Measurements from ENCODE around the gene TMTC1.
A peak's percentile ranks its signal among the peaks of the same experiment; 100 is the strongest.

TMTC1 gene

DNA sequence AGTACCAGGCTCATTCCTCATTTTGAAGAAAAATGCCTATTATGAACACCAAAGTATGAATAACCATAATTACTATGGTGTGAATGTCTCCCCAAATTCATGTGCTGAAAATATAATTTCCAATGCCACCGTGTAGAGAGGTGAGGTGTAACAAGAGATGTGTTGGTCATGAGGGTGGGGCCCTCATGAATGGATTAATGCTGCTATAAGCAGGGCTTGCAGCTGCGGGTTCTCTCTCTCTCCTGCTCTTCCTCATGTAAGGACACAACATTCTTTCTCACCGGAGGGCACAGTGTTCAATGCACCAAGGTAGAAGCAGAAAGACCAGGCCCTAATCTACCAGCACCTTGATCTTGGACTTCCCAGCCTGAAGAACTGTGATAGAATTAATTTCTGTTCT, 70.0 kb downstream of the TMTC1 start:
- DNase-seq, result no peak

DNA sequence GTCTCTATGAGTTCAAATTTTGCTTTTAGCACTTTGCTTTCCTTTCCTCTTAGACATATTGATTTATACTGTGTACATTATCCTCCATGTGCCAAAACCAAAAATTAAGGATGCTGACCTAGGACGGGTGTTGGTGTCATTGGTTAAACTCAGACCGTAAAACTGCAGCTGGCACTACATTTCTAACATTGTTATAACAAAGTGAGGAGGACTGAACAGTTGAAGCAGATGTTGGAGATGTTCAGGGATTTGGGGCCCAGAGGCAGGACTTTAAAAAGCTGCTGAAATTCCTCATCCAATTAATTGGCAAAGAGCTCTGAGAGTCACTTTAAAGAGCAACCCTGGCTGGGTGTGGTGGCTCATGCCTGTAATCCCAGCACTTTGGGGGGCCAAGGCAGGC, 72.4 kb downstream of the TMTC1 start:
- no peak for DNase-seq

DNA sequence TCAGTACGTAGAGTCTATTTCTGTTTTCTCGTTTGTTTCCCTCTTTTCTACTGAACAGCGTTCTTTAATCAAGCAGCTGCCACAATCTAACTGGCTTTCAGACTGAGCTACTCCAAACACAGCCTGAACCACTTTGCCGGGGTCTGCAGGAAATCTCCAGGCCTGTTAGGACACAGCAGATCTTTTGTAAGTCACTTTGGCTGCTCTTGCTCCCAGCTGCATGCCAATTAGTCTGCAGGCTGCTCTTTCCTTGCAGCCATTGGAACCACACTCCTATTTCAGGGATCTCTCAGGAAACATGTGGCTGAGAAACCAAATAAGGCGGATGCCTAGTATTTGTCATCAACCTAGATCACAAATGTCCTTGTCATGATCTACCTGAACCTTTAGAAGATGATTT, 73.6 kb downstream of the TMTC1 start:
- peak in 37 of 56 donors; percentile 2 to 73 (median 32) for DNase-seq

DNA sequence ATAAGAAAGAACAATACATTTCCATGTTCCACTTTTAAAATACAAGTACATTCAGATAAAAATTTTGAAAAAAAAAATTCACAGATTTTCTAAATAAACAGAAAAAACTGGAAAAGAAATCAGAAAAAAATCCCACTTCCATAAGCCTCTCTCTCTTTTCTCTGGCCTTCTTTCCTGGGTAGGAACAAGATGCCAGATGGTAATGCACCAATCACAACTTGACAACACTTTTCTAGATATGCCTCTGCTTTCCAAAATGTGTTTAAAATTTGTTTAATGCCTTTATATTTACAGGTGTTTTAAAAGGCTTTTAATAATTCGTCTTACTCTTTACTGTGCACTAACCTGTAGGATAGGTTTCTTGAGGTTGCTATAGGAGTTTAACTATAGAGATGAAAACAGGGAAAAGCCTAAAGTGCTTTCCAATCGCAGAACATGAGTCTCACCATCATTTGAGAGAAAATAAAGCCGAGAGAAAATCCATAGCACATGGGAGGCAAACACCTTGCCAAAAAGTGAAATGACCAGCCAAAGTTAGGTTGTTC, 74.2 kb downstream of the TMTC1 start:
- DNase-seq, result no peak

DNA sequence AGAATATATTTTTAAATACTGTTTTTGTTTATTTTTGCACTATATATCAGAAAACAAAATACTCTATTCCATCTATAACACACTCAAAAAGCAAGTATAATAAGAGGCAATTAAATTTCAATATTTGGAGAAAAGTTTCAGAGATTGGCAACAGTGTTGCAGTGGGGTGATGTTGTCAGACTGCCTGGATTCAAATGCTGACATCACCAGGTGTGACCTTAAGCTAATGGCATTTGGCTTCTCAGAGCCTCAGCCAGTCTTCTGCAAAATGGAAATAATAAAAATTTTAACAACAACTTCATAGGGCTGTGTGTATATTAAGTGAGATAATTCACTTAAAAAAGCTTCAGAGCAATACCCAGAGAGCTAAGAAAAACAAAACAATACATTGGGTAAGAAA, 74.7 kb downstream of the TMTC1 start:
- no peak for DNase-seq

DNA sequence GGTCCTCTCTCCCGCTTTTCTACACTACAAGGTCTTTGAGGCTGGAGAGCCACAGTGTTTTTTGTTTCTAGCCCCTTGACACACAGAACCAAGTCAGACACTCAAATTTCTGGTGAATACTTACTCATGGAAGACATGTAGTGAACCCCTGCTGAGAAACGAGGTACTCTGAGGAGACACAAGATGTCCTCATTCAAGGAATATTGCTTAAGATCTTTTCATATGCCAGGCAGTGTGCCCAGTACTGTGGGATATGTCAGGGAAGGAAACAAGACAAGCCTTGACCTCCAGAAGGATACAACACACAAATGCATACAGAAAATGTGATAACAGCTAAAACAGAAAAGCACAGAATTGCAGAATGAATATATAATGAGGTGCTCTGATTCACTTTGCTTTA, 75.9 kb downstream of the TMTC1 start:
- DNase-seq, result no peak

DNA sequence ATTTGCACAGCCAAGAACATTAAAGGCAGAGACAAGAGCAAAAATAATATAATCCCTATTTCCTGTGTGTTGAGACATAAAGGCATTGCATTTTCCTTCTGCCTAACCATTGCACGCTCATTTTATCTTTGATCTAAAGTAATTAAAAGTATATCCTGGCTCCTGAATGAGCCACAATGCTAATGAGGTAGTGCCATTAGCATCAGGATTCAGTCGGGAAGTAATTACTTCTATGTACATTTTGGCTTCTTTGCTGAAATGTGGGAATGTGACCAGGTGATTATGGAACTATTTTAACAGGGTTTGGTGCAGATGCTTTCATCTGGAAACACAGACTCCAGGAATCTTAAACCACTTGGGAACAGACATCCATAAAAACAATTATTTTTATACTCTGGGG, 77.4 kb downstream of the TMTC1 start:
- DNase-seq, result no peak

DNA sequence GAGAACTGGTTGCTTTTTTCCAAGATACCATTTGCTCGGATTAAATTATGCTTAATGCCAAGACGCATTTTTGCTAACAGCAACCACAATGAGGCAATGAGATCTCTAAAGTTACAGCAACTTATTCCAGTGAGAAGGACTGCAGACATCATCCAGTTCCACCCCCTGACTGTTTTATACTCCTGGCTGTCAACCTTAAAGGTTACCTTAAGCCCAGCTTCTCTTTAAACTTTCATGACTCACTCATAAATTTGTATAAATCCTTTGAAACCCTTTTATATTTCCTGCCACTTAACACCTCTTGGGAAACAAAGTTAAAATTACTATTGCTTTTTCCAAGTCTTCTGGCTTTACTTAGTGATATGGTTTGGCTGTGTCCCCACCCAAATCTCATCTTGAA, 80.2 kb downstream of the TMTC1 start:
- no peak for DNase-seq

DNA sequence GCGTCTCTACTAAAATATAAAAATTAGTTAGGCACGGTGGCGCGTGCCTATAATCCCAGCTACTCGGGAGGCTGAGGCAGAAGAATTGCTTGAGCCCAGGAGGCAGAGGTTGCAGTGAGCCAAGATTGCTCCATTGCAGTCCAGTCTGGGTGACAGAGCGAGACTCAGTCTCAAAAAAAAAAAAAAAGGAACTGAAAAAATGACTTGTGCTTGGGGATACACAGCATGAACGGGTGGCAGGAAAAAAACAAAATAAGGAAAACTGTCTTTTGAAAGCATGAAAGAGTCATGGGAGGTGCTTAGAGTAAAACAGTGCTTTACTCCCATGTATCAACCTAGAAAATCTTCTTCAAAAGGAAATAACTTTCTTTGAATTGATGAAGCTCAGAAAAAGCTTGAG, 80.8 kb downstream of the TMTC1 start:
- DNase-seq, result no peak

DNA sequence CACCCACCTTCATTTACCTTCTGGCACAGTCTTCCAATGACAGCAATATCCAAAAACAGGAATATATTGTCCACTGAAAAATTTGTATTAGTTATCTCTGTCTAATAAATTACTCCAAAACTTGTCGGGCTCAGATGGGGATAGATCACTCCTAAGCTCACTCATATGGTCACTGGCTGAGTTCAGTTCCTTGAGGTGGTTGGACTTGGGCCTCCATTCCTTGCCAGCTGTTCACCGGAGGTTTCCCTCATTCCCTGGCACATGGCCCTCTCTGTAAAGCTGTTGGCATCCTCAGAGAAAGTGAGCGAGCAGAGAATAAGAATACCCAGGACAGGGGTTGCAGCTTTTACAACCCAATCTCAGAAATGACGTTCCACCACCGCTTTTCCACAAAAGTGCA, 81.5 kb downstream of the TMTC1 start:
- no peak for DNase-seq

DNA sequence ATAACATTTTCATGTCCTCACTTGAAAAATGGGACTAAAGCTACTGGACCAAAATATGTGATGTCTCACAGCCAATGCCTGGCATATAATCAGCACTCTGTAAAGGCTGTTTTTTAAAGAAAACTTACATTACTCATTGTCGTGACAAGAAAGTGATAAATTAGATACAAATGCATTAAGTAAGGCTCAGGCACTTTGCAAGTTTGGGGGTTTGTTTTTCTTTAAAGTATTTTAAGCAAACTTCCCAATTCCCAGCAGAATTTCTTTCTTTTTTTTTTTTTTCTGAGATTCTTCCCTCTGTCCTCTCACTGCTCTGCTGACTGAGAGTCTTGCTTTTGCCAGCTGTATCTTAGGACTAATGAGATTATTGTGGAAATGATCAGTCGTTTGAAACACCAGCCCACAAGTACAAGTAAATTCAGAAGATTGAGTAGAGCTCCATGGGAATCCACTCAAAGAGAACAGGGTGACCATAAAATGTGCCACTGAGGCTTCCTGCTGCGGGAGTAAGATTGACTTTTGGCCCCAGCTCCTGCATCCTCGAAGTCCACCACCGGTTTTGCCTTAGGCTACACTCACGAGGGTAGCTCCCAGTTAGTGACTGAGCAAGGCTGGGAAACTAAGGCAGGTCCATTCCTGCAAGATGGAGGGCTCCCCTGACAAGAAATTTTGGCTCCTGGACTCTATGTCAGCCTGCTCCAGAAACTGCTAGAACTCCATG, 82.8 kb downstream of the TMTC1 start:
- no peak for DNase-seq

DNA sequence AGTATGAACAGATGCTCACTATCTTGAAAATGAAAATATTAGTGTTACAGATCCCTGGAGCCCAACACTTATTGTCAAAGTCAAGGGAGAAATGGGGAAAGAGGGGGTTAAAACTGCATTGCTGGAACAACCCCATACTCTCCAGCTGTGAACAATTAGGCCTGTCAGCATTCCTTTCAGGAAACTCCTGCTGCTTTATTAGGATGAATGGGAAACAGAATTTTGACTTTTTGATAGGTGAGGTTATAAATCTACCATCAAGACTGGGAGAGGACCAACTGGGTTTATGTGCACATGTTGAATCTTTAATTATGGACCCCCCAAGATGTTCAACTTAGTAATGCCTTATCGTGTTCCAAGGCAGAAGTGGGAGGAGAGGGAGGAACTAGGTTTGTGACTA, 85.0 kb downstream of the TMTC1 start:
- no peak for DNase-seq

DNA sequence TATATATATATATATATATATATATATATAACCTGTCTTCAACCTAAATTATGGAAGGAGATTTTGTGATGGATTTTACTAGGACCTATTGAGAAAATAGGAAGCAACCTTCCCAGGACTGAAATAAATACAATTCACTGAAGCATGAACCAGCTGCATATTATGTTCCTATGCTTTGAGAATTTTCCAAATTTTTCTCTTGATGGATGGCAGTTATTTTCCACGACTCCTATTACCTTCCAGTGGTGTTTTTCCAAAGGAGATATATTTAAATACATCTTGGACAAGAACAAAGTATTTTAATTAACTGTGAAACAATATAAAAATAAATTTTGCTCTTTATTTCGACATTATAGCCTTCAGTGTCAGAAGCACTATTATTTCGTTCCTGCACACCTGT, 87.9 kb downstream of the TMTC1 start:
- DNase-seq, result no peak

DNA sequence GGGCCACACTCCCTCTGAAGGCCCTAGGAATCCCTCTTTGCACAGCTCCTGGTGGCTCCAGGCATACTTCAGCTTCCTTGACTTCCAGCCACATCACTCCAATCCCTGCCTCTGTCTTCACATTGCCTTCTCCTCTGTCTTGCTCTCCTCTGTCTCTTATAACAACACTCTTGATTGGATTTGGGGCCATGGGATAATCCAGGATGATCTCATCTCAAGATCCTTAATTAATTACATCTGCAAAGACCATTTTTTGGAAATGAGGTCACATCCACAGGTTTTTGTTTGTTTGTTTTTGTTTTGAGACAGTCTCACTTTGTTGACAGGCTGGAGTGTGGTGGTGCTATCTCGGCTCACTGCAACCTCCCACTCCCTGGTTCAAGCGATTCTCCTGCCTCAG, 88.7 kb downstream of the TMTC1 start:
- no peak for DNase-seq

DNA sequence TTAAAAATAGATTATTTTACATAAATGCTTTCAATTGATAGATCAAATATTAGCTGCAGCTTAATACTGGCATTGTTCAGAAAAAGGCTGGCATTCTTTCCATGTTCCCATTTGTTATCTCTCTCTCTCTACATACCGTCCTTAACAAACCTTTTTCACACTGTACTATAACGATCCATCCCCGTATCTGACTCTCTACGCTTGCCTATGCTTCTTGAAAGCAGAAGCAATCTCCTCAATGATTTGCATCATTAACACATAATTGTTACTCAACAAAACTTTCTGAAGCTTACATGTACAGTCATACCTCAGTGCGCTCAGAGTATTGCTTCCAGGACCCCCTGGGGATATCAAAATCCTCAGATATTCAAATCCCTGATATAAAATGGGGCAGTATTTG, 89.7 kb downstream of the TMTC1 start:
- DNase-seq, result no peak

DNA sequence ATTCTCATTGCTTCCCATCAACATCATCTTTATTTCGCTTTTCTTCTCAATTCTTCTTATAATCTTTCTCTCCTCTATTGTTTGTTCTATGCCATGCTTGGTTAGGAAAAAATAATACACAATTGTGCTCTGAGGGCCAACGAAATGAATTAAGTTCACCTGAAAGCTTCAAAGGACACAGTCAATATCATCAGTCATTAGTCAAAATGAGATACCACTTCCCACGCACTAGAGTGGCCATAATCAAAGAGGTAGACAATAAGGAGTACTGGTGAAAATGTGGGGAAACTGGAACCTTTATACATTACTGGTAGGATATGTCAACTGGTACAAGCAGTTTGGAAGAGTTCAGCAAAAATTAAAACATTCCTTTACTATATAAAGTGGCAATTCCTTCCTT, 91.5 kb downstream of the TMTC1 start:
- no peak for DNase-seq

DNA sequence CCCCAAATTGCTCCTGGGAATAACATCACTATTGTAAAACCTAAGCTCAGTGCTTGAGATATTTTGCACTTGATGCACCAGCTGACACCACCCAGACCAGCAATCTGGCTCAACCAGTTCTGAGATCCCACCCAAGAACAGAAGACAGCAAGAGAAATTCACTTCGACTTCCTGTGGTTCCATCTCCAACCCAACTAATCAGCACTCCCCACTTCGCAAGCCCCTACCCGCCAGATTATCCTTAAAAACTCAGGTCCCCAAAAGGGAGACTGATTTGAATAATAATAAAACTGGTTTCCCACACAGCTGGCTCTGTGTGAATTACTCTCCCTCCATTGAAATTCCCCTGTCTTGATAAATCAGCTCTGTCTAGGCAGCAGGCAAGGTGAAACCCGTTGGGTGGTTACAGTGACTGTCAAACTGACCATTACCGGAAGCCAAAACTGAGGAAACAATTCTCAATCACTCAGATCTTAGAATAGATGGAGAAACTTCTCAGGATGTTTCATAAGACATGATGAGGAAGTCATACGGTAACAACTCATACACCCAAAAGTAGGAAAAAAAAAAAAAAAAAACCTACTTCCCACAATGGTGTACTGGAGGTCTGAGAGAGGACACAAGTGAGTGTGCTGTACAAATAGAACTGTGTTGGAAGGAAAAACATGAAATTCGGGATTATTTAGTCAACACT, 92.4 kb downstream of the TMTC1 start:
- DNase-seq, result no peak

DNA sequence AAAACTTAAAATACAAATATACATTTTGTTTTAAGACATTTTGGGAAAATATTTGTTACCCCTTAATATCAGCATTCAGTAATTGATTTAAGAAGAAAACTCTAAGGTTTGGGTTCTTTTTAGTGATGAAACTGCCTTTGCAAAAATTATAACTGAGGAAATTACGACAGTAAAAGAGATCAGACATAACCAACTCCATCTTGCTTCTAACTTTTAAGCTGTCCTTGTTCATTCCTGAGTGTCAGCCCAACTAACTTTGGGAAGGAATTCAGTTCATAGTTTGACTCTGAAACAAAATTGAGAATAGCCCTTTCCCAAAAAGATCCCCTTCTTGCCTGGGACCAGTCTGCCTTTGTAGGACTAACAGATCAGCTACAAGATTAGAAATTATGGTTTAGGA, 93.0 kb downstream of the TMTC1 start:
- DNase-seq, result no peak

DNA sequence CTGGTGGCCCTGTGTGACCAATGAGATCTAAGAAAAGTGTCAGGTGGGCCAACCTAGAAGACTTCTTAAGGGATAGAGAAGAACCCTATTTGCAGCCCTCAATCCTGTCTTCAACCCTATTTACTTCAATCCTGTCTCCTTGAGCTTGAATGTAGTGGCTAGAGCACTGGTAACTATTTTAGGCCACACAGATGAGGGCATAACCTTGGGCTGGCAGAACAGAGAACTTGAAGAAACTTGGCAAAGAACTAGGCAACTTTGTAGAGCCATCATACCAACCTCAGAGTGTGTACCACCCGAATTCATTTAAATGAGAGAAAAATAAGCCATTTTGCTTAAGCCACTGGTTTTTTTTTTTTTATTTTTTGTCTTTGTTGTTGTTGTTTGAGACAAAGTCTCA, 94.8 kb downstream of the TMTC1 start:
- no peak for DNase-seq

DNA sequence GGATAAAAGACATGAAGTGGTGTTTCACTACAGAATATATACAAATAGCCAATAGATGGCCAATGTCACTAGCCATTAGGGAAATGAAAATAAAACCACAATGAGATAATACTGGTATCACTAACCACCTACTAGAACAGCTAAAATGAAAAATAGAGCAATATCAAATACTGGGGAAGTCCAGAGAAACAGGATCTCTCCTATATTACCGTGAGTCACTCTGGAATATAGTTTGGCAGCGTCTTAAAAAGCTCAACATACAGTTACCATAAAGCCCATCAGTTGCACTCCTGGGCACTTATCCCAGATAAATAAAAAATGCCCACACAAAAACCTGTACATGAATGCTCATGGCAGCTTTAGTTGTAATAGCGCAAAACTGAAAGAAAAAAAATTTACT, 101.7 kb downstream of the TMTC1 start:
- no peak for DNase-seq

DNA sequence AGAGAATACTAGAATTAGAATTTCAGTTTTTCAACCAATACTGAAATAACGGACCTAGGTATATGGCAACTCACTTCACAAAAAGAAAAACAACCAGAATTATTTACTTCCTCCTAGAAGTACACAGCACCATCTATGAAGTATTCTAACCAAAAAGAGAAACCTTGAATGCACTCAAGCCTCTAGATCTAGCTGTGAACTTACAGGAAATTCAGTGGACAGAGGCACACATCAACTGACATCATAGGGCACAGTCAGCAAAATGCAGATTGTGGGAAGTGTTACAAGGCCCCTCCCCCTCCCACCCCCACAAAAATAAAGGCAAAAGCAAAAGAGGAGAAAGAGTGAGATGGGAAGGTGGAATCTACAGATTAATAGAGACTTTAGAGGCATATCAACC, 102.4 kb downstream of the TMTC1 start:
- no peak for DNase-seq

DNA sequence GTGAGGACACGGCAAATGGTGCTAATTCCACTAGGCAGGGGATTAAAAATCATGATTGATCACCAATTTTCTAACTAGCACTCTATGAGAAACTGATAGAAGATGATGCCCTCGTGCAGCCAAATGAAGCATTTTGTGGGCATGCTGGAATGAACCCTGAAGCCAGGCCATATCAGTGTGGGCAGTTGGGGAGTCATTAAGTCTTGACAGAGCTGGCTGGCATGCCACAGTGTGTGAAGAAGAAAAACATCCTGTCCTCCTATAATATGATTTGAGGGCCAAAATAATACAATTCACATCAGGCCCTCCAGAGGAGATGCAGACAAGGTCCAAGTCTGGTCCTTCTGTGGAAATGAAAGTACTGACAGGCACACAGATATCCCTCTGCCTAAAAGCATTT, 107.1 kb downstream of the TMTC1 start:
- no peak for DNase-seq

DNA sequence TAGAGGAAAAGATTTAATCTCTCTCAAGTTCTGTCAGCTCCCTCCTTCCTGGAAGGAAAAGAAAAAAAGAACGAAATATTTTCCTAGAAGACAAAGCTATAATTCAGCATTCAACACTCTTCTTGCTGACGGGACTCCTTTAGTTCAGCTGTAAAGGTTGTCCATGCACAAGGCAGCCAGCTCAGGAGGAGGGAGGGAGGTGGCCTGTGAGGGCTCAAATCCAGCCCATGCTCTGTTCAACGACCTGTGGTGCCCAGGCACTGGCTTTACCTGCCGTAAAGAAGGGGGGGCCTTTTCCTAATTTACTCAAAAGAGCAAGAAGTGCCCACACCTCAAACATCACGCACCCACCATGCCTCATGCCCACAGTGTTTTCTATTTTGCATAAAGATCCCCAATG, 109.3 kb downstream of the TMTC1 start:
- no peak for DNase-seq

All from amygdala (tissue), 56 donors.